GM23338 (cell line): Measurements from ENCODE around the gene CHRNA4.

Source experiments
- CREB1 ChIP-seq: fragments of 250-450 bp; sonication (Bioruptor Pico); IDR thresholded peaks from 2 replicates; pipeline ENCODE4 v1.5.0; 2020; ENCODE audit warnings: low read depth, mild to moderate bottlenecking, moderate library complexity
- CTCF ChIP-seq, 2 experiments: fragments of 200-600 bp in 1 of 2; sonication (generic) in 1 of 2; conservative IDR thresholded peaks; 2 replicates each; pipeline versions ENCODE4 v1.5.1 to v1.6.1; 2016 to 2017; ENCODE audit warnings: antibody characterized with exemption in 2 of 2, low read depth in 2 of 2, mild to moderate bottlenecking in 2 of 2, moderate library complexity in 1 of 2
- EZH2 ChIP-seq: fragments of 200-600 bp; sonication (generic); IDR thresholded peaks from one replicate; pipeline ENCODE4 v1.8.0; 2017; ENCODE audit warnings: antibody characterized with exemption, mild to moderate bottlenecking, low read depth; ENCODE audit not compliant: unreplicated experiment
- EZH2phosphoT487 ChIP-seq: fragments of 200-600 bp; sonication (generic); IDR thresholded peaks from one replicate; pipeline ENCODE4 v1.8.1; 2018; ENCODE audit warnings: antibody characterized with exemption; ENCODE audit not compliant: unreplicated experiment
- JUNB ChIP-seq: IDR thresholded peaks from one replicate; pipeline ENCODE4 v1.6.1; 2016; ENCODE audit warnings: antibody characterized with exemption; ENCODE audit not compliant: unreplicated experiment
- POLR2AphosphoS5 ChIP-seq: IDR thresholded peaks from 2 replicates; pipeline ENCODE4 v1.6.1; 2016; ENCODE audit warnings: antibody characterized with exemption, low read depth
- REST ChIP-seq: IDR thresholded peaks from one replicate; pipeline ENCODE4 v1.6.1; 2018; ENCODE audit warnings: antibody characterized with exemption; ENCODE audit not compliant: unreplicated experiment
- STAT1 ChIP-seq: IDR thresholded peaks from one replicate; pipeline ENCODE4 v1.6.1; 2016; ENCODE audit warnings: antibody characterized with exemption; ENCODE audit not compliant: unreplicated experiment
- ZNF462 ChIP-seq: fragments of 250-450 bp; sonication (Bioruptor Pico); IDR thresholded peaks from 2 replicates; pipeline ENCODE4 v1.5.0; 2020; ENCODE audit warnings: mild to moderate bottlenecking, moderate library complexity

GRCh38 chr20:63351326-63351700 is 9.8 kb downstream of the CHRNA4 start:
- no peak for TF ChIP-seq CTCF (conservative IDR thresholded peaks at IDR 0.05; ENCODE audit: low read depth in 2 of 2)
- TF ChIP-seq REST: no peak
- no peak for TF ChIP-seq EZH2
- no peak for TF ChIP-seq ZNF462 (CRISPR knock-in tag)
- TF ChIP-seq JUNB: no peak
- TF ChIP-seq STAT1: no peak
- no peak for TF ChIP-seq POLR2AphosphoS5
- TF ChIP-seq CREB1: no peak
- TF ChIP-seq EZH2phosphoT487: no peak
